HL-60 (cell line): Measurements from ENCODE around the gene COMMD10.
"Not testable (repeated sequence)": the region's sequence is repeated elsewhere in the genome, so short reads cannot be mapped to it uniquely, and the experiment has no call there.

Experiments
- DNase-seq, 2 experiments: peaks; one replicate each; pipeline ENCODE4 v3.0.0-alpha.2; 2010 to 2020; ENCODE audit warnings: low read depth in 1 of 2, low spot score in 1 of 2
- H3K27ac ChIP-seq: fragments of 250-450 bp; sonication (Bioruptor Pico); replicated peaks from 2 replicates; pipeline ENCODE4 v1.5.1; 2020; ENCODE audit warnings: mild to moderate bottlenecking, moderate library complexity
- H3K27me3 ChIP-seq: fragments of 250-450 bp; sonication (Bioruptor Pico); 2 replicates; pipeline ENCODE4 v1.5.1; 2021; ENCODE audit warnings: mild to moderate bottlenecking, moderate library complexity; ENCODE audit not compliant: insufficient read depth, poor library complexity, severe bottlenecking
- H3K4me3 ChIP-seq: replicated peaks from 2 replicates; pipeline ENCODE4 v1.5.1; 2011; ENCODE audit warnings: mild to moderate bottlenecking, control low read depth, low read length; ENCODE audit not compliant: insufficient read depth
- GABPA ChIP-seq: IDR thresholded peaks from 2 replicates; pipeline ENCODE4 v1.6.1; 2012; ENCODE audit warnings: low read depth
- POLR2AphosphoS5 ChIP-seq: IDR thresholded peaks from 2 replicates; pipeline ENCODE4 v1.6.1; 2012; ENCODE audit warnings: low read depth
- SPI1 ChIP-seq: IDR thresholded peaks from 2 replicates; pipeline ENCODE4 v1.6.1; 2012; ENCODE audit warnings: low read depth, mild to moderate bottlenecking, borderline replicate concordance
- TF ChIP-seq, protein P1 (sequence below): IDR thresholded peaks from 2 replicates; pipeline ENCODE4 v1.6.1; 2012; ENCODE audit warnings: low read depth; ENCODE audit not compliant: insufficient replicate concordance
- TF ChIP-seq, protein P2 (sequence below): IDR thresholded peaks from one replicate; pipeline ENCODE4 v1.5.1; 2011; ENCODE audit warnings: low read length, control low read depth, inconsistent platforms; ENCODE audit not compliant: insufficient read depth

COMMD10 gene

GRCh38 chr5:116091416-116091815, 6.6 kb downstream of the COMMD10 start:
- no peak for DNase-seq

GRCh38 chr5:116097301-116097700, 12.5 kb downstream of the COMMD10 start:
- Histone ChIP-seq H3K4me3 (no peak overlapping the region), H3K27ac (no peak overlapping the region), H3K27me3 (no peaks in the 10 kb centered on the region)
- TF ChIP-seq, protein P1, sequence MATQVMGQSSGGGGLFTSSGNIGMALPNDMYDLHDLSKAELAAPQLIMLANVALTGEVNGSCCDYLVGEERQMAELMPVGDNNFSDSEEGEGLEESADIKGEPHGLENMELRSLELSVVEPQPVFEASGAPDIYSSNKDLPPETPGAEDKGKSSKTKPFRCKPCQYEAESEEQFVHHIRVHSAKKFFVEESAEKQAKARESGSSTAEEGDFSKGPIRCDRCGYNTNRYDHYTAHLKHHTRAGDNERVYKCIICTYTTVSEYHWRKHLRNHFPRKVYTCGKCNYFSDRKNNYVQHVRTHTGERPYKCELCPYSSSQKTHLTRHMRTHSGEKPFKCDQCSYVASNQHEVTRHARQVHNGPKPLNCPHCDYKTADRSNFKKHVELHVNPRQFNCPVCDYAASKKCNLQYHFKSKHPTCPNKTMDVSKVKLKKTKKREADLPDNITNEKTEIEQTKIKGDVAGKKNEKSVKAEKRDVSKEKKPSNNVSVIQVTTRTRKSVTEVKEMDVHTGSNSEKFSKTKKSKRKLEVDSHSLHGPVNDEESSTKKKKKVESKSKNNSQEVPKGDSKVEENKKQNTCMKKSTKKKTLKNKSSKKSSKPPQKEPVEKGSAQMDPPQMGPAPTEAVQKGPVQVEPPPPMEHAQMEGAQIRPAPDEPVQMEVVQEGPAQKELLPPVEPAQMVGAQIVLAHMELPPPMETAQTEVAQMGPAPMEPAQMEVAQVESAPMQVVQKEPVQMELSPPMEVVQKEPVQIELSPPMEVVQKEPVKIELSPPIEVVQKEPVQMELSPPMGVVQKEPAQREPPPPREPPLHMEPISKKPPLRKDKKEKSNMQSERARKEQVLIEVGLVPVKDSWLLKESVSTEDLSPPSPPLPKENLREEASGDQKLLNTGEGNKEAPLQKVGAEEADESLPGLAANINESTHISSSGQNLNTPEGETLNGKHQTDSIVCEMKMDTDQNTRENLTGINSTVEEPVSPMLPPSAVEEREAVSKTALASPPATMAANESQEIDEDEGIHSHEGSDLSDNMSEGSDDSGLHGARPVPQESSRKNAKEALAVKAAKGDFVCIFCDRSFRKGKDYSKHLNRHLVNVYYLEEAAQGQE: no peak
- TF ChIP-seq POLR2AphosphoS5 (no peak), GABPA (no peak), SPI1 (no peak)
- TF ChIP-seq, protein P2, sequence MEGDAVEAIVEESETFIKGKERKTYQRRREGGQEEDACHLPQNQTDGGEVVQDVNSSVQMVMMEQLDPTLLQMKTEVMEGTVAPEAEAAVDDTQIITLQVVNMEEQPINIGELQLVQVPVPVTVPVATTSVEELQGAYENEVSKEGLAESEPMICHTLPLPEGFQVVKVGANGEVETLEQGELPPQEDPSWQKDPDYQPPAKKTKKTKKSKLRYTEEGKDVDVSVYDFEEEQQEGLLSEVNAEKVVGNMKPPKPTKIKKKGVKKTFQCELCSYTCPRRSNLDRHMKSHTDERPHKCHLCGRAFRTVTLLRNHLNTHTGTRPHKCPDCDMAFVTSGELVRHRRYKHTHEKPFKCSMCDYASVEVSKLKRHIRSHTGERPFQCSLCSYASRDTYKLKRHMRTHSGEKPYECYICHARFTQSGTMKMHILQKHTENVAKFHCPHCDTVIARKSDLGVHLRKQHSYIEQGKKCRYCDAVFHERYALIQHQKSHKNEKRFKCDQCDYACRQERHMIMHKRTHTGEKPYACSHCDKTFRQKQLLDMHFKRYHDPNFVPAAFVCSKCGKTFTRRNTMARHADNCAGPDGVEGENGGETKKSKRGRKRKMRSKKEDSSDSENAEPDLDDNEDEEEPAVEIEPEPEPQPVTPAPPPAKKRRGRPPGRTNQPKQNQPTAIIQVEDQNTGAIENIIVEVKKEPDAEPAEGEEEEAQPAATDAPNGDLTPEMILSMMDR: no peak
- DNase-seq: no peak

More at GRCh38 chr5:116091416-116091815, 6.6 kb downstream of the COMMD10 start:
- no peak overlapping the region for H3K27ac ChIP-seq
- TF ChIP-seq, protein P1: no peak
- TF ChIP-seq SPI1 (peak; percentile 45; the same call in 1 of the 2 replicates), GABPA (no peak), POLR2AphosphoS5 (no peak)
- TF ChIP-seq, protein P2: no peak
- H3K4me3 ChIP-seq: no peak overlapping the region
- H3K27me3 ChIP-seq: no peaks in the 10 kb centered on the region

DNA sequence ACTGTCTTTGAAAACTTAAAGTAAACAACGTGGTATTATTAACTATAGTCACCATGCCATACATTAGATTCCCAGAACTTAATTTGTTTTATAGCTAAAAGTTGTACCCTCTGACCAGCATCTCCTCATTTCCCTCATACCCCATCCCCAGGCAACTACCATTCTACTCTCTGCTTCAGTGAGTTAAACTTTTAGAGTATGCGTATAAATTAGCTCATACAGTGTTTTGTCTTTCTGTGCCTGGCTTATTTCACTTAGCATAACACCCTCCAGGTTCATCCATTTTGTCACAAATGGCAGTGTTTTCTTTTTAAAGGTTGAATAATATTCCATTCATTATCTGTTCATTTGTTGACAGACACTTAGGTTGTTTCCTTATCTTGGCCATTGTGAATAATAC, 14.2 kb downstream of the COMMD10 start:
- no peak overlapping the region for H3K4me3 ChIP-seq
- no peaks in the 10 kb centered on the region for H3K27me3 ChIP-seq
- H3K27ac ChIP-seq: no peak overlapping the region
- TF ChIP-seq, protein P1: no peak
- TF ChIP-seq, protein P2: no peak
- TF ChIP-seq SPI1 (no peak), POLR2AphosphoS5 (no peak), GABPA (no peak)
- no peak for DNase-seq

GRCh38 chr5:116104941-116105340, 20.1 kb downstream of the COMMD10 start:
- DNase-seq, H3K27me3 ChIP-seq, H3K27ac ChIP-seq, H3K4me3 ChIP-seq: not testable (repeated sequence)
